OCI-LY7 (cell line): Measurements from ENCODE around the gene KCNT1.

Source experiments
- CTCF ChIP-seq: fragments of 200-600 bp; sonication (generic); conservative IDR thresholded peaks from 2 replicates; pipeline ENCODE4 v1.5.1; 2014; ENCODE audit warnings: mild to moderate bottlenecking, antibody characterized with exemption, low read length, moderate library complexity, mixed read lengths
- EZH2phosphoT487 ChIP-seq: fragments of 200-600 bp; sonication (generic); IDR thresholded peaks from 2 replicates; pipeline ENCODE4 v1.6.1; 2018; ENCODE audit warnings: low read depth, borderline replicate concordance, mild to moderate bottlenecking, mixed run types, antibody characterized with exemption, low read length, moderate library complexity, mixed read lengths

DNA sequence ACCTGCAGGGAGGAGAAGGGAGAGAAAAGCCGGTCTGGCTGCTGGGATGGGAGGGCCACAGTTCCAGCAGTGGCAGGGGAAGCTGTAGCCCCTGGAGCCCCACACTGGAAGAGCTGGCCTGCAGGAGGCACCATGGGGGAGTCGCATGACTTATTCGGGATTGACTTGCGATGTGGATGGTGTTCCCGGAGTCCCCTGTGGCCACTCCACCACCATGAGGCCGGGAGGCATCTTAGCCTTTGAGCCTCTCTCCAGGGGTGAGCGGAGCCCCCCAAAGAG lies 92.0 kb downstream of the KCNT1 start:
- no peak for TF ChIP-seq CTCF
- TF ChIP-seq EZH2phosphoT487: no peak
